Measurements from ENCODE around the gene POU2AF3.

The POU2AF3 gene

GRCh38 chr11:111353776-111354600 is 55.6 kb downstream of the POU2AF3 start:
- no peak for DNase-seq

- no peak for DNase-seq
Observed at GRCh38 chr11:111354601-111354891, 56.2 kb downstream of the POU2AF3 start.

- DNase-seq = no peak
Observed at GRCh38 chr11:111355101-111355500, 56.8 kb downstream of the POU2AF3 start.

- DNase-seq = no peak
Observed at GRCh38 chr11:111355956-111356659, 57.8 kb downstream of the POU2AF3 start.

- no peak for DNase-seq
Observed at GRCh38 chr11:111356660-111357048, 58.3 kb downstream of the POU2AF3 start.

- no peak for DNase-seq
Observed at GRCh38 chr11:111357150-111358037, 59.0 kb downstream of the POU2AF3 start.
